K562 (cell line): ENCODE results near the gene ZNF155. TPM values are rescaled to one million over a fixed set of nuclear protein-coding genes. Genes with fewer than 3 reads are reported as not detected.

Experiments
- CBX1 ChIP-seq: sonication (generic); IDR thresholded peaks from 2 replicates; pipeline ENCODE4 v1.6.1; 2016; ENCODE audit warnings: antibody characterized with exemption, low read depth, mild to moderate bottlenecking
- CBX3 ChIP-seq, 2 experiments: IDR thresholded peaks; 1 replicate in 1 of 2; 2 replicates in 1 of 2; pipeline ENCODE4 v1.6.1; 2012; ENCODE audit warnings: inconsistent platforms in 2 of 2, low read length in 2 of 2, borderline replicate concordance in 1 of 2, control low read depth in 1 of 2
- CHAMP1 ChIP-seq: fragments of 450-650 bp; IDR thresholded peaks from 2 replicates; pipeline ENCODE4 v1.6.1; 2016; ENCODE audit warnings: mild to moderate bottlenecking
- ETV5 ChIP-seq: sonication (generic); formaldehyde crosslinking; IDR thresholded peaks from 2 replicates; pipeline ENCODE4 v1.4.0; 2020; ENCODE audit warnings: low read depth, mild to moderate bottlenecking, missing genetic modification reagents
- GMEB1 ChIP-seq: fragments of 250-450 bp; sonication (Bioruptor Pico); IDR thresholded peaks from 2 replicates; pipeline ENCODE4 v1.4.0; 2020; ENCODE audit warnings: mild to moderate bottlenecking
- HDAC3 ChIP-seq: fragments of 450-650 bp; IDR thresholded peaks from 2 replicates; pipeline ENCODE4 v1.6.1; 2018; ENCODE audit warnings: borderline replicate concordance, mild to moderate bottlenecking, moderate library complexity; ENCODE audit not compliant: partially characterized antibody
- LCOR ChIP-seq: sonication (generic); formaldehyde crosslinking; IDR thresholded peaks from 2 replicates; pipeline ENCODE4 v1.8.0; 2022; ENCODE audit warnings: mild to moderate bottlenecking, missing genetic modification reagents
- MAFF ChIP-seq: IDR thresholded peaks from 2 replicates; pipeline ENCODE4 v1.6.1; 2012; ENCODE audit warnings: low read length, improper control_type of control experiment
- MITF ChIP-seq: IDR thresholded peaks from 2 replicates; pipeline ENCODE4 v1.6.1; 2014; ENCODE audit warnings: antibody characterized with exemption
- NUFIP1 ChIP-seq: fragments of 450-650 bp; IDR thresholded peaks from 2 replicates; pipeline ENCODE4 v1.6.1; 2018; ENCODE audit not compliant: partially characterized antibody
- POU5F1 ChIP-seq: fragments of 150-350 bp; IDR thresholded peaks from 2 replicates; pipeline ENCODE4 v1.6.1; 2014; ENCODE audit warnings: borderline replicate concordance, low read length, low read depth, mild to moderate bottlenecking; ENCODE audit not compliant: partially characterized antibody
- SPI1 ChIP-seq: IDR thresholded peaks from 2 replicates; pipeline ENCODE4 v1.6.1; 2011; ENCODE audit warnings: low read depth, low read length, control low read depth, borderline replicate concordance
- TBP ChIP-seq: optimal IDR thresholded peaks from 2 replicates; pipeline ENCODE3; 2011; ENCODE audit warnings: low read depth, low read length, improper control_type of control experiment
- THAP7 ChIP-seq: fragments of 250-450 bp; sonication (Bioruptor Pico); IDR thresholded peaks from 2 replicates; pipeline ENCODE4 v1.5.0; 2021
- ZC3H8 ChIP-seq: fragments of 450-650 bp; IDR thresholded peaks from 2 replicates; pipeline ENCODE4 v1.6.1; 2017
- ZFP36 ChIP-seq: fragments of 150-350 bp; IDR thresholded peaks from 2 replicates; pipeline ENCODE4 v1.6.1; 2018; ENCODE audit warnings: low read length, low read depth; ENCODE audit not compliant: partially characterized antibody
- ZNF165 ChIP-seq: fragments of 250-450 bp; sonication (Bioruptor Pico); IDR thresholded peaks from 2 replicates; pipeline ENCODE4 v1.4.0; 2020; ENCODE audit warnings: borderline replicate concordance
- ZNF584 ChIP-seq: fragments of 200-800 bp; sonication (Bioruptor generic); IDR thresholded peaks from 2 replicates; pipeline ENCODE4 v1.6.1; 2016; ENCODE audit warnings: low read depth, mild to moderate bottlenecking, missing genetic modification characterization, missing compliant biosample characterization
- ZNF740 ChIP-seq, 3 experiments: fragments of 200-800 bp in 1 of 3; sonication (Bioruptor generic) in 1 of 3; sonication (generic) in 1 of 3; formaldehyde crosslinking in 1 of 3; IDR thresholded peaks; 2 replicates each; pipeline versions ENCODE4 v1.6.1 to v1.8.0; 2016 to 2022; ENCODE audit warnings: mild to moderate bottlenecking in 2 of 3, missing compliant biosample characterization in 2 of 3, missing genetic modification characterization in 2 of 3, missing genetic modification reagents in 1 of 3
- ZNF76 ChIP-seq: fragments of 250-450 bp; sonication (Bioruptor Pico); IDR thresholded peaks from 2 replicates; pipeline ENCODE4 v1.4.0; 2020; ENCODE audit warnings: mild to moderate bottlenecking, moderate library complexity, borderline replicate concordance
- polyA plus RNA-seq, 8 experiments: library from polyadenylated mRNA; depleted of rRNA in 4 of 8; stranded (reverse) in 5 of 8; unstranded in 3 of 8; fragments of >200 nt; fragmentation: Nextera tagmentation in 2 of 8; fragmentation: Illumina TruSeq in 1 of 8; extraction: Ambion mirVana in 2 of 8; extraction: Trizol in 1 of 8; gene quantifications; 2 replicates each; pipeline versions ENCODE4 v1.2.1 to v1.2.3, GENCODE V29; 2011 to 2014; ENCODE audit warnings: inconsistent platforms in 1 of 8, missing spikeins in 1 of 8
- total RNA-seq, 7 experiments: library from RNA; depleted of rRNA in 6 of 7; stranded (reverse); fragments of >200 nt in 6 of 7; fragmentation: Illumina TruSeq in 2 of 7; extraction: Trizol in 2 of 7; gene quantifications; 2 replicates each; pipeline versions ENCODE4 v1.2.1 to v1.2.3, GENCODE V29; 2011 to 2021; ENCODE audit warnings: low replicate concordance in 1 of 7

Gene ZNF155
- total and polyA plus RNA-seq, 9 of the 15 experiments (the other 6 are each of a cell fraction or from before 2014, with no cell fraction given) = 0.09 to 0.76 (median 0.37) TPM

GRCh38 chr19:44002566-44003460 lies 18.8 kb downstream of the ZNF155 start, which contains the start of gene ZNF230 (continued):
- TF ChIP-seq THAP7 (CRISPR knock-in tag) (no peak), MAFF (no peak), ZNF740 (CRISPR knock-in tag; IDR thresholded peaks at IDR 0.05) (no peak), ZNF740 (tag; IDR thresholded peaks at IDR 0.05) (peak in 1 of 2 experiments; percentile 38; a peak in 2 of 4 replicates), GMEB1 (CRISPR knock-in tag) (no peak), POU5F1 (peak; percentile 48), TBP (peak; percentile 54), NUFIP1 (no peak), ETV5 (CRISPR knock-in tag) (peak; percentile 58; the same call in 1 of the 2 replicates), HDAC3 (no peak), MITF (no peak), ZC3H8 (no peak), CBX1 (no peak), LCOR (CRISPR knock-in tag) (no peak), ZFP36 (no peak), SPI1 (peak; percentile 56; the same call in 1 of the 2 replicates), ZNF584 (CRISPR knock-in tag) (no peak), CBX3 (IDR thresholded peaks at IDR 0.05; ENCODE audit: borderline replicate concordance in 1 of 2, low read length in 2 of 2) (no peak), ZNF165 (CRISPR knock-in tag) (no peak), CHAMP1 (no peak), ZNF76 (CRISPR knock-in tag) (no peak)
